HepG2 (cell line): ENCODE results near the gene MYL3. TPM values are rescaled to one million over a fixed set of nuclear protein-coding genes. Genes with fewer than 3 reads are reported as not detected.
A peak's percentile ranks its signal among the peaks of the same experiment; 100 is the strongest.

Experiments
- ATAC-seq: fragments of 200-7000 bp; cut with Tn5 transposase; 3 replicates; pipeline ENCODE4 v1.9.1; 2020; ENCODE audit warnings: mild to moderate bottlenecking, moderate library complexity
- BruUV-seq: library from RNA; stranded (reverse); fragments of 400-500 nt; replicated peaks from 2 replicates; lab custom pipeline; 2021; lab: Mats Ljungman, UMichigan
- CTCF ChIA-PET: fragments of 300-600 bp; formaldehyde crosslinking; extraction: SDS; loops from one replicate; lab custom pipeline; 2021; ENCODE audit warnings: low total read pairs, inconsistent platforms, low intra/inter-chr PET ratio; lab: Yijun Ruan, JAX
- POLR2A ChIA-PET: fragments of 350-600 bp; sonication (Branson Sonifier 250); formaldehyde crosslinking; loops from one replicate; lab custom pipeline; 2020; ENCODE audit warnings: antibody characterized with exemption, inconsistent platforms; lab: Yijun Ruan, JAX
- DNase-seq: peaks from one replicate; pipeline ENCODE4 v3.0.0-alpha.2; 2015; ENCODE audit warnings: low spot score
- FAIRE-seq: peaks from 3 replicates; lab custom pipeline; 2011; peaks lifted over from hg19 to GRCh38; lab: Jason Lieb, UNC
- H2AFZ ChIP-seq: one replicate; pipeline ENCODE4 v1.6.1; 2011; ENCODE audit warnings: low read length, inconsistent platforms
- H3K27ac ChIP-seq: fragments of 300-600 bp; 3 replicates; pipeline ENCODE4 v1.8.0; 2011; ENCODE audit warnings: mixed run types, mild to moderate bottlenecking, mixed read lengths, low read length, inconsistent platforms; ENCODE audit not compliant: insufficient read depth; ENCODE audit errors: extremely low read length
- H3K27me3 ChIP-seq, 2 experiments: fragments of 200-600 bp in 1 of 2; 2 replicates in 1 of 2; 3 replicates in 1 of 2; pipeline versions ENCODE4 v1.6.0 to v1.8.0; 2011; ENCODE audit warnings: low read length in 2 of 2, mild to moderate bottlenecking in 2 of 2, moderate library complexity in 2 of 2, inconsistent platforms in 1 of 2; ENCODE audit not compliant: insufficient read depth in 2 of 2, control insufficient read depth in 1 of 2
- H3K36me3 ChIP-seq, 2 experiments: fragments of 200-600 bp in 1 of 2; replicated peaks in 1 of 2; 2 replicates in 1 of 2; 3 replicates in 1 of 2; pipeline versions ENCODE4 v1.5.1 to v1.8.0; 2011; ENCODE audit warnings: low read length in 2 of 2, inconsistent platforms in 1 of 2; ENCODE audit not compliant: insufficient read depth in 2 of 2, control insufficient read depth in 1 of 2
- H3K4me1 ChIP-seq: 2 replicates; pipeline ENCODE4 v1.5.1; 2012; ENCODE audit warnings: low read length, inconsistent platforms; ENCODE audit not compliant: insufficient read depth
- H3K4me2 ChIP-seq: 2 replicates; pipeline ENCODE4 v1.6.0; 2011; ENCODE audit warnings: low read depth, low read length, inconsistent platforms
- H3K4me3 ChIP-seq, 3 experiments: fragments of 200-600 bp in 1 of 3; sonication (generic), shearing (Covaris generic) in 1 of 3; replicated peaks in 1 of 3; 2 replicates each; pipeline ENCODE4 v1.5.1; 2011 to 2016; ENCODE audit warnings: low read length in 3 of 3, inconsistent platforms in 2 of 3, low read depth in 2 of 3, mild to moderate bottlenecking in 2 of 3, control low read depth in 1 of 3, mixed read lengths in 1 of 3; ENCODE audit not compliant: insufficient read depth in 1 of 3
- H3K79me2 ChIP-seq: one replicate; pipeline ENCODE4 v1.6.1; 2011; ENCODE audit warnings: low read length, inconsistent platforms; ENCODE audit not compliant: insufficient read depth
- H3K9ac ChIP-seq: 2 replicates; pipeline ENCODE4 v1.6.0; 2011; ENCODE audit warnings: mild to moderate bottlenecking, low read depth, low read length, inconsistent platforms; ENCODE audit not compliant: insufficient read depth
- H3K9me3 ChIP-seq: 2 replicates; pipeline ENCODE4 v1.5.1; 2012; ENCODE audit warnings: mild to moderate bottlenecking, low read length
- H4K20me1 ChIP-seq: 2 replicates; pipeline ENCODE4 v1.6.0; 2011; ENCODE audit warnings: inconsistent platforms, mild to moderate bottlenecking, low read length, moderate library complexity; ENCODE audit not compliant: insufficient read depth
- CEBPG ChIP-seq: IDR thresholded peaks from 2 replicates; pipeline ENCODE4 v1.6.1; 2016
- FOXM1 ChIP-seq: sonication (generic); formaldehyde crosslinking; IDR thresholded peaks from 2 replicates; pipeline ENCODE4 v1.5.0; 2020; ENCODE audit warnings: missing genetic modification reagents
- HNF1A ChIP-seq, 2 experiments: sonication (generic) in 1 of 2; formaldehyde crosslinking in 1 of 2; IDR thresholded peaks; 2 replicates each; pipeline versions ENCODE4 v1.4.0 to v1.6.1; 2016 to 2020; ENCODE audit warnings: borderline replicate concordance in 1 of 2, low read depth in 1 of 2, mild to moderate bottlenecking in 1 of 2, missing genetic modification reagents in 1 of 2
- MXD4 ChIP-seq: IDR thresholded peaks from 2 replicates; pipeline ENCODE4 v1.6.1; 2016; ENCODE audit warnings: mild to moderate bottlenecking, missing biosample characterization, missing genetic modification reagents
- PAF1 ChIP-seq: IDR thresholded peaks from 2 replicates; pipeline ENCODE4 v1.6.1; 2016; ENCODE audit warnings: missing genetic modification reagents, missing compliant biosample characterization
- TP53 ChIP-seq: sonication (generic); formaldehyde crosslinking; conservative IDR thresholded peaks from 2 replicates; pipeline ENCODE4 v1.4.0; 2020; ENCODE audit warnings: missing genetic modification reagents
- ZNF253 ChIP-seq: sonication (generic); formaldehyde crosslinking; IDR thresholded peaks from 2 replicates; pipeline ENCODE4 v1.8.0; 2022; ENCODE audit warnings: mild to moderate bottlenecking, missing genetic modification reagents, borderline replicate concordance
- ZNF317 ChIP-seq: sonication (generic); formaldehyde crosslinking; IDR thresholded peaks from 2 replicates; pipeline ENCODE4 v1.5.0; 2020; ENCODE audit warnings: mild to moderate bottlenecking, missing genetic modification reagents
- WGBS: methylation state at CpG from one replicate; pipeline ENCODE4 v1.1.6; 2017; ENCODE audit warnings: low lambda C conversion rate; 5-methylcytosine and 5-hydroxymethylcytosine counted together
- in situ Hi-C: cut with HindIII; loops from 2 replicates; pipeline ENCODE4 v1.10.0; 2017; ENCODE audit warnings: low pct_unique_long_range_greater_than_20kb; ENCODE audit not compliant: extremely low pct_ligation_motif_present
- intact Hi-C: fragments of 100-400 bp; cut with micrococcal nuclease; formaldehyde crosslinking; loops from one replicate; pipeline ENCODE4 v1.10.0; 2022; ENCODE audit not compliant: unreplicated experiment
- polyA plus RNA-seq, 8 experiments: library from polyadenylated mRNA; depleted of rRNA in 3 of 8; stranded (reverse) in 7 of 8; unstranded in 1 of 8; fragments of >200 nt; fragmentation: Illumina TruSeq in 4 of 8; extraction: Trizol in 4 of 8; gene quantifications; 2 replicates each; pipeline versions ENCODE4 v1.2.1 to v1.2.3, GENCODE V29; 2011 to 2016; ENCODE audit warnings: low read depth in 4 of 8, missing spikeins in 1 of 8, mixed read lengths in 1 of 8; ENCODE audit not compliant: insufficient read depth in 1 of 8
- total RNA-seq, 5 experiments: library from RNA; depleted of rRNA; stranded (reverse); fragments of >200 nt; fragmentation: Illumina TruSeq; extraction: Trizol; gene quantifications; 2 replicates each; pipeline ENCODE4 v1.2.3, GENCODE V29; 2016; ENCODE audit warnings: low read depth in 1 of 5
- TF ChIP-seq, protein P1 (sequence below): sonication (generic); formaldehyde crosslinking; IDR thresholded peaks from 2 replicates; pipeline ENCODE4 v1.4.0; 2020; ENCODE audit warnings: missing genetic modification reagents

MYL3 gene
- total and polyA plus RNA-seq, 2 of the 13 experiments (the other 11 are each of a cell fraction or from before 2014, with no cell fraction given), result not detected

DNA sequence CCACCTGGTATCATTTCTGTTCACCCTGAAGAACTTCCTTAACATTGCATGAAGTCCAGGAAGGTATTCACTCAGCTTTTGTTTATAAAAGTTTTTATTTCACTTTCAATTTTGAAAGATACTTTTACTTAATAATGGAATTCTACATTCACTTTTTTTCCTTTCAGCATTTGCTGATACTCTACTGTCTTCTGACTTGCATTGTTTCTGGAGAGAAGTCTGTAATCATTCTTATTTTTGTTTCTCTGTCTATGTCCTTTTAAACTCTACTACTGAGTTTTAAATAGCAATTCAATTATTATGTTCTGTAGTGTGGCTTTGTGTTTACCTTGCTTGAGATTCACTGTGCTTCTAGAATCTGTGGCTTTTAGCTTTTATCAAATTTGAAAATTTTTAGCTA, 42.4 kb downstream of the MYL3 start:
- CTCF ChIA-PET, result no interaction called here
- FAIRE-seq (no peak), ATAC-seq (no peak), DNase-seq (no peak)
- Histone ChIP-seq H3K36me3 (no peaks in the 10 kb centered on the region), H3K27ac (no peak overlapping the region), H3K4me3 (no peak overlapping the region), H3K9ac (no peak overlapping the region), H3K4me1 (no peaks in the 10 kb centered on the region), H3K79me2 (no peaks in the 10 kb centered on the region), H3K9me3 (peaks cover 11% of the 10 kb centered on the region), H3K4me2 (no peak overlapping the region), H4K20me1 (no peaks in the 10 kb centered on the region), H3K27me3 (no peaks in the 10 kb centered on the region), H2AFZ (no peak overlapping the region)
- intact Hi-C loops (no loop called here), in situ Hi-C loops (no loop called here)
- no TSS peak for BruUV-seq
- TF ChIP-seq ZNF317 (CRISPR knock-in tag) (peak; percentile 93), CEBPG (CRISPR knock-in tag) (no peak)
- POLR2A ChIA-PET, result no interaction called here

- Histone ChIP-seq H3K9ac (no peak overlapping the region), H3K9me3 (no peaks in the 10 kb centered on the region), H3K4me1 (no peaks in the 10 kb centered on the region), H2AFZ (no peak overlapping the region), H3K4me3 (no peak overlapping the region), H3K27me3 (0 out of 5 replicates have a peak, but pooled peaks cover 0 to 5% of the 10 kb centered on the region in 2 experiments), H3K4me2 (no peak overlapping the region; the same call in 1 of the 2 replicates), H4K20me1 (no peaks in the 10 kb centered on the region), H3K79me2 (no peaks in the 10 kb centered on the region), H3K27ac (no peak overlapping the region), H3K36me3 (no peaks in the 10 kb centered on the region)
- WGBS, result 80% methylated on average over 7 of the region's 46 CpGs
- BruUV-seq, result no TSS peak
- intact Hi-C loops (no loop called here), in situ Hi-C loops (loop anchor here (5.0 kb wide), 1 partner anchor 60 kb away; no protein-coding TSS in a partner anchor)
- POLR2A ChIA-PET, result no interaction called here
- FAIRE-seq, result no peak
- CTCF ChIA-PET, result no interaction called here
- ATAC-seq, result peak; percentile 57
- DNase-seq, result no peak
- TF ChIP-seq PAF1 (CRISPR knock-in tag) (no peak), TP53 (CRISPR knock-in tag) (no peak), MXD4 (CRISPR knock-in tag) (no peak), ZNF253 (CRISPR knock-in tag) (no peak), FOXM1 (CRISPR knock-in tag) (no peak), HNF1A (IDR thresholded peaks at IDR 0.05; ENCODE audit: low read depth) (no peak), HNF1A (CRISPR knock-in tag; IDR thresholded peaks at IDR 0.05; ENCODE audit: borderline replicate concordance) (no peak)
- TF ChIP-seq, protein P1, sequence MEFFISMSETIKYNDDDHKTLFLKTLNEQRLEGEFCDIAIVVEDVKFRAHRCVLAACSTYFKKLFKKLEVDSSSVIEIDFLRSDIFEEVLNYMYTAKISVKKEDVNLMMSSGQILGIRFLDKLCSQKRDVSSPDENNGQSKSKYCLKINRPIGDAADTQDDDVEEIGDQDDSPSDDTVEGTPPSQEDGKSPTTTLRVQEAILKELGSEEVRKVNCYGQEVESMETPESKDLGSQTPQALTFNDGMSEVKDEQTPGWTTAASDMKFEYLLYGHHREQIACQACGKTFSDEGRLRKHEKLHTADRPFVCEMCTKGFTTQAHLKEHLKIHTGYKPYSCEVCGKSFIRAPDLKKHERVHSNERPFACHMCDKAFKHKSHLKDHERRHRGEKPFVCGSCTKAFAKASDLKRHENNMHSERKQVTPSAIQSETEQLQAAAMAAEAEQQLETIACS (CRISPR knock-in tag), result no peak
Measured at GRCh38 chr3:46812237-46812791, 50.9 kb downstream of the MYL3 start.
